CD4-positive, alpha-beta T cell treated with Interleukin-21 for 1 hour (primary cell): ENCODE data around the gene NR4A1.
A peak's percentile ranks its signal among the peaks of the same experiment; 100 is the strongest.

Experiments used
- DNase-seq: peaks from one replicate; pipeline ENCODE4 v3.0.0-alpha.2; 2020

Gene NR4A1

GRCh38 chr12:52059582-52060497 is 8.6 kb downstream of the NR4A1 start:
- DNase-seq, result peak; percentile 62

- peak; percentile 48 for DNase-seq
These were observed 9.4 kb downstream of the NR4A1 start for GRCh38 chr12:52060498-52061177.

- peak; percentile 34 for DNase-seq
These were observed 10.4 kb downstream of the NR4A1 start for GRCh38 chr12:52061470-52062166.

- no peak for DNase-seq
These were observed 11.2 kb downstream of the NR4A1 start for GRCh38 chr12:52062167-52063081.

- no peak for DNase-seq
These were observed 12.1 kb downstream of the NR4A1 start for GRCh38 chr12:52063082-52063924.

- no peak for DNase-seq
These were observed 12.9 kb downstream of the NR4A1 start for GRCh38 chr12:52063981-52064649.

GRCh38 chr12:52066346-52067080 is 15.3 kb downstream of the NR4A1 start:
- no peak for DNase-seq

GRCh38 chr12:52067081-52067374 is 15.8 kb downstream of the NR4A1 start:
- DNase-seq, result no peak

DNA sequence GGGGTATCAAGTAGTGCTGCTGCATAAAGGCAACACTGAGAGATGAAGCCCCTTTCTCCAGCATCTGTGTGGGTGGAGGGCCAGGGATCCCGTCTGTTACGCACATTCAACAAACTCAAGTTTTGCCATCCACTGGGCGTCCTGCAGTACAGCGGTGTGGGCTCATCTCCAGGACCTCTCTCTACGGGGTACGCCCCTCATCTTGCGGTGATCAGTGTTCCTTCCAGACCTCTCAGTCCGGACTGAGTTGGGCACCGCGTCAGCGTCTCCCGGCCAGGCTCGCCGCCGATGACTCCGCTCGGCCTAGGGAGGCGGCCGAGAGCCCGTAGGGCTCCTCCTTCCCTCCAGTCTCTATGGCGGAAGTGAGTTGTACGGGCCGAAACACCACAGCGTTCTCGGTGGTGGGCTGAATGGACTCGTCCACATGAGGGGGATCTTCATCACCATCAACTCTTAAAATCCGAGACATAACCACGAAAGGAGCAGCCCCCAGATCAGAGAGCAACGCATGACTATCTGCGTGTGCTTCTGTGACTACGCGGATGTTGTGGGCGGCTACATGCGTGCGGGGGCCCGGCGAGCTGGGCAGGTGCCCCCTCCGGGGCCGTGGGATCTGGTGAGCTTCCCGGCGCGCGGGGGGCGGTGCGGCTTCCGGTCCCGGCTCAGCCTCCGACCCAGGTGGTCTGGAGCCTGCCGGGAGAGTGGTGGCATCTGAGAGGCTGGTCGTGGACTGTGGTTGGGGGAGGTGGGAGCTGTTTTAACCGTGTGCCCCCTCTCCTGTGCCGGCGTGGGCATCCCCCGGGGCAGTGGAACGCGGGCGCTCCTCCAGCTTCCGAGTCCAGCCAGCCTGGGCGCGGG is 18.3 kb downstream of the NR4A1 start, which contains the start of gene ATG101:
TSS of gene ATG101 (plus strand) at position 652 of the 858 bp plus-strand sequence. CDS start 3,673 bp downstream, outside the sequence.
- peak; percentile 93 for DNase-seq

- DNase-seq, result no peak
These were observed 19.1 kb downstream of the NR4A1 start for GRCh38 chr12:52070185-52070925.

GRCh38 chr12:52073531-52074381 is 22.5 kb downstream of the NR4A1 start:
- no peak for DNase-seq

DNA sequence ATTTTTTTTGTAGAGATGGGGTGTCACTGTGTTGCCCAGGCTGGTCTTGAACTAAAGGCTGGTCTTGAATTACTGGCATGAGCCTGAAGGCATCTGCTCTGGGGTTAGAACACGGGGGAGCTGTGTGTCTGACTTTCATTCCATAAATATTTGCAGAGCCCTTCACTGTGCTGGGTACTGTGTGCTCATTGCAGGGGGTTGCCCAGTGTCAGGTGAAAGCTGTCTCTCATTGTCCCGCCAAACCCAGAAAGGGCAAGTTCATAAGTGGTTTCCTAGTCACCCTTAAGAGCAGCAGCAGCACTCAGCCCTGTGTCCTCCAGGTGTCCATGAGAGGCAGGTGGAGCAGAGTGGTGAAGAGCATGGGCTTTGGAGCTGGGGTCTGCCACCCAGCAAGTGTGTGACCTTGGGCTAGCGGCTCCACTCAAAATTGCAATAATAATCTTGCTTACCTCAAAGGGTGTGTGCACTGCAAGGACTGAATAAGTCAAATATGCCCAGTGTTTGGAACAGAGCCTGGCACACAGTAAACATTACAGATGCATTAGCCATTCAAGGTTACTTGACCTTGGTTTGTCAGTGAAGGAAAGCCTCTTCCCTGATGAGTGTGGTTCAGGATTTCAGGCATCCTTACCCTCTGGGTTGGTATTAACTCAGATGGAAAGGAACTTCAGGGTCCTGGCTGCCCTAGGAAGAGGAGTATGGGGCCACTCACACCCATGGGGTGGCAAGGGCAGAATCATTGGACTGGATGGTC is 23.9 kb downstream of the NR4A1 start:
- DNase-seq, result no peak

- no peak for DNase-seq
These were observed 25.6 kb downstream of the NR4A1 start for GRCh38 chr12:52076811-52077210.

DNA sequence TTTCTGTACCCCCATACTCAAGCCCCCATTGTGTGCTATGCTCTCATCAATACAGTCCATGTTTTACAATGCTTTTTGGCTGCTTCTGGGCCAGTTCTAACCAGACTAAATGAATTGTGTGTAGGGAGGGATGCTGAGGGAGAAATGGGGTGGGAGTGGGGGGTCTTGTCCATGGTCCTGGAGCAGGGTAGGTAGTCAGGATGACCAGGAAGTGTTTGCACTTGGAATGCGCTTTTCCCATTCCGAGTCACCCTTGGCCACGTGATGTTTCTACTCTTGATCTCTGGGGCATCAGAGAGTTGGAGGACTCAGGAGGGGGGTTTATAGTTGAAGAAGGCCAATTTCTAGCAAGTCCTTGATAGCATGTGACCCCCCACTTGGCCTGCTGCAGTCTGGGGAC is 27.0 kb downstream of the NR4A1 start:
- no peak for DNase-seq

DNA sequence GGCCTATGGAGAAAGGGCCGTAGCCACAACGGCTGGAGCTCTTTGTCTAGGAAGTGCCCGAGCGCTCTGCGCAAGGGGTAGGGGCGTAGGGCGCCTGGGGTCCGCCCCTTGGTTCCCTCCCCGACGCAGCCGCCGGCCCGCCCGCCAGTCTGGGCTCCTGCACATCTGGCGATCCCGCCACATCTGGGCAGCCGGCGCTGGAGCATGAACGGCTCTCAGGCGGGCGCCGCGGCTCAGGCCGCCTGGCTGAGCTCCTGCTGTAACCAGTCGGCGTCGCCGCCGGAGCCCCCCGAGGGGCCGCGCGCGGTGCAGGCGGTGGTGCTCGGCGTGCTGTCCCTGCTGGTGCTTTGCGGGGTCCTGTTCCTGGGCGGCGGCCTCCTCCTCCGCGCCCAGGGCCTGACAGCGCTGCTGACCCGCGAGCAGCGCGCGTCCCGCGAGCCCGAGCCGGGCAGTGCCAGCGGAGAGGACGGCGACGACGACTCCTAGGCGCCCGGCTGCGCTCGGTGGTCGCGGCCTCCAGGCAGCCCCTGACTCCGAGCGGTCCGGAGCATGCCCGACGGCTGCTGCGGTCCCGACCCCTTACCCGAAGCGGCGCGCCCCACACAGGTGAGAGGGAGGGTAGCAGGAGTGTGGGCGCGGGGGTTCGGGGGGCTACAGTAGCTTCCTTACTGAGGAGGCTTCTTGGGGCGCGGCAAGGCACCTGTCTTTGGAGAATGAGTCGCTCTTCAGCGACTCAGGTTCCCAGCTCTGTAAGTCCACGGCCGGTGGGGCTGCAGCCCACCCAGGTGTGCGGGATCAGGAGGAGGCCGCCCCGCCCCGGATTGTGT is 28.5 kb downstream of the NR4A1 start, which contains the start of gene SMIM41:
TSS of gene SMIM41 (plus strand) at position 129 of the 827 bp plus-strand sequence. CDS start at position 205, 76 bp downstream.
- no peak for DNase-seq
